H9 (cell line): Measurements from ENCODE around the gene BCLAF3. TPM values are rescaled to one million over a fixed set of nuclear protein-coding genes. Genes with fewer than 3 reads are reported as not detected.

ENCODE experiments used
- DNase-seq: peaks from one replicate; pipeline ENCODE4 v3.0.0-alpha.2; 2017
- H2AFZ ChIP-seq: one replicate; pipeline ENCODE4 v1.6.1; 2013; ENCODE audit warnings: mild to moderate bottlenecking, low read length, control low read depth, moderate library complexity
- H2AK5ac ChIP-seq: 2 replicates; pipeline ENCODE4 v1.6.1; 2013; ENCODE audit warnings: low read length, control low read depth, mixed read lengths; ENCODE audit not compliant: insufficient read length
- H2BK120ac ChIP-seq: one replicate; pipeline ENCODE4 v1.6.1; 2013; ENCODE audit warnings: low read depth, mild to moderate bottlenecking, low read length, control low read depth, inconsistent platforms; ENCODE audit not compliant: poor library complexity, severe bottlenecking
- H2BK12ac ChIP-seq: 2 replicates; pipeline ENCODE4 v1.6.1; 2013; ENCODE audit warnings: low read length, control low read depth, mixed read lengths, low read depth; ENCODE audit not compliant: insufficient read length
- H2BK15ac ChIP-seq: 2 replicates; pipeline ENCODE4 v1.6.1; 2013; ENCODE audit warnings: low read depth, low read length, control low read depth
- H2BK20ac ChIP-seq: one replicate; pipeline ENCODE4 v1.6.1; 2013; ENCODE audit warnings: low read depth, mild to moderate bottlenecking, low read length, control low read depth, inconsistent platforms; ENCODE audit not compliant: poor library complexity, severe bottlenecking
- H2BK5ac ChIP-seq: 2 replicates; pipeline ENCODE4 v1.6.1; 2013; ENCODE audit warnings: low read length, control low read depth, mixed read lengths; ENCODE audit not compliant: insufficient read length
- H3K14ac ChIP-seq: 2 replicates; pipeline ENCODE4 v1.6.1; 2013; ENCODE audit warnings: low read length, control low read depth; ENCODE audit not compliant: insufficient read depth
- H3K18ac ChIP-seq: 2 replicates; pipeline ENCODE4 v1.6.1; 2013; ENCODE audit warnings: low read depth, mild to moderate bottlenecking, mixed read lengths, low read length, control low read depth; ENCODE audit not compliant: insufficient read length
- H3K23ac ChIP-seq: 2 replicates; pipeline ENCODE4 v1.6.1; 2013; ENCODE audit warnings: low read length, control low read depth, mixed read lengths, low read depth; ENCODE audit not compliant: insufficient read length
- H3K23me2 ChIP-seq: 2 replicates; pipeline ENCODE4 v1.6.1; 2013; ENCODE audit warnings: low read depth, mild to moderate bottlenecking, mixed read lengths, low read length, control low read depth; ENCODE audit not compliant: insufficient read length, poor library complexity, severe bottlenecking
- H3K27ac ChIP-seq: 2 replicates; pipeline ENCODE4 v1.5.1; 2013; ENCODE audit warnings: low read length, control low read depth, mixed read lengths, low read depth; ENCODE audit not compliant: insufficient read length
- H3K27me3 ChIP-seq: 2 replicates; pipeline ENCODE4 v1.6.1; 2013; ENCODE audit warnings: low read length, control low read depth, inconsistent platforms; ENCODE audit not compliant: insufficient read depth
- H3K4ac ChIP-seq: 2 replicates; pipeline ENCODE4 v1.6.1; 2013; ENCODE audit warnings: low read depth, mild to moderate bottlenecking, control low read depth, inconsistent platforms, low read length, moderate library complexity
- H3K4me1 ChIP-seq: 2 replicates; pipeline ENCODE4 v1.6.1; 2013; ENCODE audit warnings: low read length, control low read depth, inconsistent platforms; ENCODE audit not compliant: insufficient read depth
- H3K4me2 ChIP-seq: 2 replicates; pipeline ENCODE4 v1.6.1; 2013; ENCODE audit warnings: low read length, control low read depth, mixed read lengths; ENCODE audit not compliant: insufficient read length, insufficient read depth
- H3K56ac ChIP-seq: 2 replicates; pipeline ENCODE4 v1.6.1; 2013; ENCODE audit warnings: low read depth, mild to moderate bottlenecking, mixed read lengths, low read length, control low read depth; ENCODE audit not compliant: insufficient read length
- H3K79me1 ChIP-seq: 2 replicates; pipeline ENCODE4 v1.6.1; 2013; ENCODE audit warnings: low read depth, mild to moderate bottlenecking, moderate library complexity, low read length, control low read depth, inconsistent platforms; ENCODE audit not compliant: insufficient read depth, poor library complexity, severe bottlenecking
- H3K79me2 ChIP-seq: 2 replicates; pipeline ENCODE4 v1.6.1; 2013; ENCODE audit warnings: low read length, control low read depth, inconsistent platforms; ENCODE audit not compliant: insufficient read depth
- H3K9ac ChIP-seq: 2 replicates; pipeline ENCODE4 v1.6.1; 2013; ENCODE audit warnings: low read length, control low read depth, mixed read lengths; ENCODE audit not compliant: insufficient read length; ENCODE audit errors: extremely low read depth
- H3K9me3 ChIP-seq: one replicate; pipeline ENCODE4 v1.6.1; 2013; ENCODE audit warnings: low read depth, low read length, inconsistent platforms; ENCODE audit not compliant: control insufficient read depth
- H3T11ph ChIP-seq: one replicate; pipeline ENCODE4 v1.6.1; 2013; ENCODE audit warnings: mild to moderate bottlenecking, low read length, control low read depth, inconsistent platforms
- H4K20me1 ChIP-seq: one replicate; pipeline ENCODE4 v1.6.1; 2013; ENCODE audit not compliant: control insufficient read depth, insufficient read length, insufficient read depth
- H4K5ac ChIP-seq: 2 replicates; pipeline ENCODE4 v1.6.1; 2013; ENCODE audit warnings: low read depth, mild to moderate bottlenecking, mixed read lengths, low read length, control low read depth; ENCODE audit not compliant: insufficient read length
- H4K8ac ChIP-seq: replicated peaks from 2 replicates; pipeline ENCODE4 v1.6.1; 2013; ENCODE audit warnings: low read length, control low read depth, mixed read lengths, low read depth; ENCODE audit not compliant: insufficient read length
- H4K91ac ChIP-seq: 2 replicates; pipeline ENCODE4 v1.6.1; 2013; ENCODE audit warnings: low read depth, mild to moderate bottlenecking, moderate library complexity, mixed read lengths, low read length, control low read depth; ENCODE audit not compliant: insufficient read length
- H3K27ac Mint-ChIP-seq, 3 experiments: 2 replicates in 2 of 3; 3 replicates in 1 of 3; pipeline ENCODE4 v1.8.0; 2020 to 2021; ENCODE audit warnings: mixed read lengths in 3 of 3, mild to moderate bottlenecking in 1 of 3, moderate library complexity in 1 of 3
- H3K27me3 Mint-ChIP-seq: 2 replicates; pipeline ENCODE4 v1.8.0; 2021; ENCODE audit warnings: low read depth, mild to moderate bottlenecking, moderate library complexity, mixed read lengths
- H3K36me3 Mint-ChIP-seq, 3 experiments: 2 replicates in 2 of 3; 3 replicates in 1 of 3; pipeline ENCODE4 v1.8.0; 2020 to 2021; ENCODE audit warnings: low read depth in 3 of 3, mixed read lengths in 3 of 3; ENCODE audit not compliant: insufficient read depth in 1 of 3
- H3K4me1 Mint-ChIP-seq, 2 experiments: 2 replicates each; pipeline ENCODE4 v1.8.0; 2020; ENCODE audit warnings: mixed read lengths in 2 of 2
- H3K4me3 Mint-ChIP-seq, 2 experiments: 2 replicates in 1 of 2; 3 replicates in 1 of 2; pipeline ENCODE4 v1.8.0; 2020 to 2021; ENCODE audit warnings: mild to moderate bottlenecking in 2 of 2, mixed read lengths in 2 of 2, moderate library complexity in 1 of 2
- H3K9me3 Mint-ChIP-seq, 2 experiments: 2 replicates in 1 of 2; 3 replicates in 1 of 2; pipeline ENCODE4 v1.8.0; 2020; ENCODE audit warnings: mild to moderate bottlenecking in 2 of 2, mixed read lengths in 2 of 2, moderate library complexity in 1 of 2
- CTCF ChIP-seq: fragments of 200-600 bp; sonication (generic); conservative IDR thresholded peaks from 3 replicates; pipeline ENCODE4 v1.8.0; 2021; ENCODE audit warnings: antibody characterized with exemption, mild to moderate bottlenecking
- total RNA-seq: library from RNA; stranded (reverse); gene quantifications from 2 replicates; pipeline ENCODE4 v1.2.1, GENCODE V29; 2021

BCLAF3 gene
- total RNA-seq, 1 experiment from 2014 or later, result 7.9 TPM

- H3K27me3 ChIP-seq, result no peaks in the 10 kb centered on the region
These were observed 17.9 kb downstream of the BCLAF3 start for GRCh38 chrX:19972984-19973383.

More at GRCh38 chrX:19972984-19973383, 17.9 kb downstream of the BCLAF3 start:
- Histone ChIP-seq H3K23ac (no peak overlapping the region), H3K14ac (no peak overlapping the region), H3K79me1 (no peaks in the 10 kb centered on the region), H2AK5ac (no peak overlapping the region), H4K5ac (no peak overlapping the region), H2BK20ac (no peak overlapping the region), H3K9ac (no peak overlapping the region), H4K8ac (no peak overlapping the region), H3T11ph (no peak overlapping the region), H3K4me2 (no peak overlapping the region), H3K4ac (no peak overlapping the region), H4K91ac (no peak overlapping the region), H3K56ac (no peak overlapping the region), H3K9me3 (peaks cover 29% of the 10 kb centered on the region), H2AFZ (no peak overlapping the region), H2BK15ac (no peak overlapping the region), H3K27ac (no peak overlapping the region), H3K4me1 (no peaks in the 10 kb centered on the region), H2BK12ac (no peak overlapping the region), H3K79me2 (0 out of 2 replicates have a peak, but pooled peaks cover 3% of the 10 kb centered on the region), H4K20me1 (no peaks in the 10 kb centered on the region), H2BK120ac (no peak overlapping the region), H3K23me2 (no peaks in the 10 kb centered on the region), H2BK5ac (no peak overlapping the region), H3K18ac (no peak overlapping the region)
- Mint-ChIP-seq H3K9me3 (peaks cover 56 to 59% of the 10 kb centered on the region in 2 experiments), H3K27ac (no peak overlapping the region), H3K4me3 (no peak overlapping the region), H3K36me3 (peaks cover 3 to 19% (median 14%) of the 10 kb centered on the region in 3 experiments), H3K27me3 (no peaks in the 10 kb centered on the region; the same call in 1 of the 2 replicates), H3K4me1 (peaks cover 0 to 2% of the 10 kb centered on the region in 2 experiments; a peak in 1 of 4 replicates)
- DNase-seq, result no peak
- no peak for TF ChIP-seq CTCF
